Upper lobe of left lung (tissue), 6 donors: ENCODE measurements around the gene PRDM2. TPM values are rescaled to one million over a fixed set of nuclear protein-coding genes. Genes with fewer than 3 reads are reported as not detected.

ENCODE experiments used
- ATAC-seq, 2 donors: fragments of 200-7000 bp; cut with Tn5 transposase; one replicate each; pipeline ENCODE4 v1.9.1; 2022; ENCODE audit warnings: mild to moderate bottlenecking in 2 of 2, moderate library complexity in 2 of 2; ENCODE audit not compliant: low FRiP score in 2 of 2
- DNase-seq, 2 donors: peaks; one replicate each; pipeline ENCODE4 v3.0.0-alpha.2; 2019 to 2020
- H3K27ac ChIP-seq, 4 donors: fragments of 200-600 bp; sonication (generic); one replicate each; pipeline ENCODE4 v1.5.1; 2016 to 2019
- H3K27me3 ChIP-seq, 4 donors: fragments of 200-600 bp; sonication (generic); one replicate each; pipeline ENCODE4 v1.5.1; 2017 to 2019
- H3K36me3 ChIP-seq, 4 donors: fragments of 200-600 bp; sonication (generic); one replicate each; pipeline ENCODE4 v1.5.1; 2016 to 2019
- H3K4me1 ChIP-seq, 4 donors: fragments of 200-600 bp; sonication (generic); one replicate each; pipeline ENCODE4 v1.5.1; 2018 to 2019
- H3K4me3 ChIP-seq, 4 donors: fragments of 200-600 bp; sonication (generic); one replicate each; pipeline ENCODE4 v1.5.1; 2017 to 2019; ENCODE audit warnings: mild to moderate bottlenecking in 2 of 4, moderate library complexity in 1 of 4
- H3K9me3 ChIP-seq, 4 donors: fragments of 200-600 bp; sonication (generic); one replicate each; pipeline ENCODE4 v1.5.1; 2018 to 2019
- EP300 ChIP-seq, 4 donors: sonication (generic); formaldehyde crosslinking; IDR thresholded peaks; one replicate each; pipeline ENCODE4 v1.5.1; 2017; ENCODE audit warnings: antibody characterized with exemption in 4 of 4, control low read depth in 2 of 4
- POLR2A ChIP-seq, 4 donors: fragments of 450-650 bp; IDR thresholded peaks; one replicate each; pipeline ENCODE4 v1.5.1; 2016 to 2017; ENCODE audit warnings: antibody characterized with exemption in 4 of 4, mild to moderate bottlenecking in 2 of 4
- POLR2AphosphoS5 ChIP-seq, 2 donors: sonication (generic); formaldehyde crosslinking; IDR thresholded peaks; one replicate each; pipeline ENCODE4 v1.5.1; 2017; ENCODE audit warnings: antibody characterized with exemption in 2 of 2
- WGBS, 2 donors: methylation state at CpG; one replicate each; pipeline ENCODE4 v1.1.5; 2017 to 2018; 5-methylcytosine and 5-hydroxymethylcytosine counted together
- total RNA-seq, 6 donors: library from RNA; depleted of rRNA in 4 of 6; stranded (reverse); fragments of >200 nt in 4 of 6; gene quantifications; one replicate each; pipeline versions ENCODE4 v1.1.0 to v1.2.1, GENCODE V29; 2016 to 2021
- TF ChIP-seq, protein P1 (sequence below), 6 experiments: fragments of 450-650 bp in 4 of 6; fragments of 200-600 bp in 2 of 6; sonication (generic) in 2 of 6; IDR thresholded peaks; one replicate each; pipeline ENCODE4 v1.5.1; 2016 to 2019; ENCODE audit warnings: antibody characterized with exemption in 6 of 6
- donor health status: DM: no; HTN: no; CAD: no; lungs with moderate emphysema.
- donor health status: DM: no; HTN: yes; CAD: no; lungs with severe emphysema.

The PRDM2 gene
- total RNA-seq, 6 donors from 2014 or later: 35.0 to 70.2 (median 40.9) TPM

GRCh38 chr1:13836631-13837030, 136.6 kb downstream of the PRDM2 start:
- ATAC-seq: no peak

GRCh38 chr1:13838236-13838635, 138.2 kb downstream of the PRDM2 start:
- no peaks in the 10 kb centered on the region for H3K36me3 ChIP-seq
- no peak overlapping the region for H3K4me3 ChIP-seq
- ATAC-seq (no peak), DNase-seq (no peak)
- H3K27ac ChIP-seq: no peak overlapping the region
- no peaks in the 10 kb centered on the region for H3K9me3 ChIP-seq
- TF ChIP-seq POLR2AphosphoS5 (IDR thresholded peaks at IDR 0.05): no peak
- TF ChIP-seq, protein P1, sequence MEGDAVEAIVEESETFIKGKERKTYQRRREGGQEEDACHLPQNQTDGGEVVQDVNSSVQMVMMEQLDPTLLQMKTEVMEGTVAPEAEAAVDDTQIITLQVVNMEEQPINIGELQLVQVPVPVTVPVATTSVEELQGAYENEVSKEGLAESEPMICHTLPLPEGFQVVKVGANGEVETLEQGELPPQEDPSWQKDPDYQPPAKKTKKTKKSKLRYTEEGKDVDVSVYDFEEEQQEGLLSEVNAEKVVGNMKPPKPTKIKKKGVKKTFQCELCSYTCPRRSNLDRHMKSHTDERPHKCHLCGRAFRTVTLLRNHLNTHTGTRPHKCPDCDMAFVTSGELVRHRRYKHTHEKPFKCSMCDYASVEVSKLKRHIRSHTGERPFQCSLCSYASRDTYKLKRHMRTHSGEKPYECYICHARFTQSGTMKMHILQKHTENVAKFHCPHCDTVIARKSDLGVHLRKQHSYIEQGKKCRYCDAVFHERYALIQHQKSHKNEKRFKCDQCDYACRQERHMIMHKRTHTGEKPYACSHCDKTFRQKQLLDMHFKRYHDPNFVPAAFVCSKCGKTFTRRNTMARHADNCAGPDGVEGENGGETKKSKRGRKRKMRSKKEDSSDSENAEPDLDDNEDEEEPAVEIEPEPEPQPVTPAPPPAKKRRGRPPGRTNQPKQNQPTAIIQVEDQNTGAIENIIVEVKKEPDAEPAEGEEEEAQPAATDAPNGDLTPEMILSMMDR (IDR thresholded peaks at IDR 0.05): no peak
- no peak for TF ChIP-seq EP300 (IDR thresholded peaks at IDR 0.05)
- no peak for TF ChIP-seq POLR2A (IDR thresholded peaks at IDR 0.05)
- no peaks in the 10 kb centered on the region for H3K4me1 ChIP-seq
- WGBS, 2 donors: 73 to 82% methylated on average over 1 of the region's 1 CpG
- no peaks in the 10 kb centered on the region for H3K27me3 ChIP-seq

More at GRCh38 chr1:13836631-13837030, 136.6 kb downstream of the PRDM2 start:
- peaks cover 0 to 4% (median 0%) of the 10 kb centered on the region in 4 donors for H3K4me1 ChIP-seq
- no peak overlapping the region for H3K27ac ChIP-seq
- DNase-seq: no peak
- WGBS, 2 donors: 81 to 91% methylated on average over 1 of the region's 1 CpG
- no peaks in the 10 kb centered on the region for H3K9me3 ChIP-seq
- H3K27me3 ChIP-seq: no peaks in the 10 kb centered on the region
- TF ChIP-seq EP300 (IDR thresholded peaks at IDR 0.05): no peak
- TF ChIP-seq, protein P1 (IDR thresholded peaks at IDR 0.05): no peak
- TF ChIP-seq POLR2A (IDR thresholded peaks at IDR 0.05): no peak
- no peak for TF ChIP-seq POLR2AphosphoS5 (IDR thresholded peaks at IDR 0.05)
- H3K4me3 ChIP-seq: no peak overlapping the region
- no peaks in the 10 kb centered on the region for H3K36me3 ChIP-seq

- no peak for ATAC-seq
- Histone ChIP-seq H3K27ac (no peak overlapping the region), H3K4me1 (no peaks in the 10 kb centered on the region), H3K4me3 (no peak overlapping the region), H3K36me3 (no peaks in the 10 kb centered on the region), H3K9me3 (no peaks in the 10 kb centered on the region), H3K27me3 (no peaks in the 10 kb centered on the region)
- TF ChIP-seq POLR2AphosphoS5 (IDR thresholded peaks at IDR 0.05) (no peak), POLR2A (IDR thresholded peaks at IDR 0.05) (no peak), EP300 (IDR thresholded peaks at IDR 0.05) (no peak)
- TF ChIP-seq, protein P1 (IDR thresholded peaks at IDR 0.05): no peak
- 89 to 93% methylated on average over 2 of the region's 2 CpGs for WGBS, 2 donors
- DNase-seq: no peak
Measured at GRCh38 chr1:13842497-13842896, 142.5 kb downstream of the PRDM2 start.

GRCh38 chr1:13851726-13852125, 151.7 kb downstream of the PRDM2 start:
- no peaks in the 10 kb centered on the region for H3K27me3 ChIP-seq
- no peaks in the 10 kb centered on the region for H3K9me3 ChIP-seq
- no peaks in the 10 kb centered on the region for H3K36me3 ChIP-seq
- TF ChIP-seq, protein P1 (IDR thresholded peaks at IDR 0.05): no peak
- TF ChIP-seq EP300 (IDR thresholded peaks at IDR 0.05) (no peak), POLR2AphosphoS5 (IDR thresholded peaks at IDR 0.05) (no peak), POLR2A (IDR thresholded peaks at IDR 0.05) (no peak)
- H3K4me3 ChIP-seq: no peak overlapping the region
- H3K4me1 ChIP-seq: no peaks in the 10 kb centered on the region
- DNase-seq (no peak), ATAC-seq (no peak)
- H3K27ac ChIP-seq: no peak overlapping the region
- 67 to 94% methylated on average over 2 of the region's 2 CpGs for WGBS, 2 donors

GRCh38 chr1:13855554-13855953, 155.6 kb downstream of the PRDM2 start:
- Histone ChIP-seq H3K4me1 (no peaks in the 10 kb centered on the region), H3K4me3 (no peak overlapping the region), H3K36me3 (no peaks in the 10 kb centered on the region), H3K27me3 (no peaks in the 10 kb centered on the region), H3K9me3 (peaks cover 0 to 3% (median 0%) of the 10 kb centered on the region in 4 donors), H3K27ac (no peak overlapping the region)
- no peak for DNase-seq
- TF ChIP-seq, protein P1 (IDR thresholded peaks at IDR 0.05): no peak
- TF ChIP-seq POLR2A (IDR thresholded peaks at IDR 0.05): no peak
- TF ChIP-seq POLR2AphosphoS5 (IDR thresholded peaks at IDR 0.05): no peak
- no peak for TF ChIP-seq EP300 (IDR thresholded peaks at IDR 0.05)
- no peak for ATAC-seq
- 69 to 71% methylated on average over 1 of the region's 1 CpG for WGBS, 2 donors
